AG10803 (cell line): ENCODE results near the gene TLR8.

Experiments
- DNase-seq: peaks from one replicate; pipeline ENCODE4 v3.0.0; 2010; ENCODE audit warnings: low read depth
- H3K4me3 ChIP-seq: 2 replicates; pipeline ENCODE4 v1.5.1; 2011; ENCODE audit warnings: mild to moderate bottlenecking, low read length, control low read depth
- CTCF ChIP-seq: conservative IDR thresholded peaks from 2 replicates; pipeline ENCODE4 v1.5.1; 2011; ENCODE audit warnings: mild to moderate bottlenecking, low read length, control low read depth, inconsistent platforms

Gene TLR8

GRCh38 chrX:12950851-12951594 is 44.6 kb downstream of the TLR8 start:
- no peak for DNase-seq
- no peak; the same call in 1 of the 2 replicates for TF ChIP-seq CTCF
- no peak overlapping the region for H3K4me3 ChIP-seq

- TF ChIP-seq CTCF: no peak
- H3K4me3 ChIP-seq: no peak overlapping the region
- DNase-seq: no peak
Observed at GRCh38 chrX:12951595-12951975, 45.2 kb downstream of the TLR8 start.

GRCh38 chrX:12953420-12953819 is 47.0 kb downstream of the TLR8 start:
- no peak for TF ChIP-seq CTCF
- no peak overlapping the region for H3K4me3 ChIP-seq

GRCh38 chrX:12954376-12954775 is 48.0 kb downstream of the TLR8 start:
- no peak for TF ChIP-seq CTCF
- no peak for DNase-seq
- H3K4me3 ChIP-seq: no peak overlapping the region

More at GRCh38 chrX:12953420-12953819, 47.0 kb downstream of the TLR8 start:
- no peak for DNase-seq

GRCh38 chrX:12954981-12955380 is 48.6 kb downstream of the TLR8 start:
- no peak for DNase-seq
- no peak for TF ChIP-seq CTCF
- no peak overlapping the region for H3K4me3 ChIP-seq

GRCh38 chrX:12955882-12956703 is 49.7 kb downstream of the TLR8 start:
- peak; percentile 82 for DNase-seq
- no peak for TF ChIP-seq CTCF
- no peak overlapping the region for H3K4me3 ChIP-seq
